ENCODE measurements around the gene MRPS26. TPM values are rescaled to one million over a fixed set of nuclear protein-coding genes. Genes with fewer than 3 reads are reported as not detected.

Gene MRPS26
- 10 to 100 TPM; 63.6 to 70.0 TPM for total RNA-seq

GRCh38 chr20:3045816-3046676 lies at the start of gene MRPS26:
Gene MRPS26, plus strand, starts transcription at chr20:3046052. Its CDS starts 17 bp downstream, at chr20:3046069.
- intact Hi-C loops (cut with micrococcal nuclease) = loop anchor here (5.0 kb wide), 1 partner anchor 71 kb away; no protein-coding TSS in a partner anchor

GRCh38 chr20:2998728-2999127 lies 47.1 kb upstream of the MRPS26 start:
- POLR2A ChIA-PET = interaction anchor here (0.6 kb wide), 1 partner anchor 13 kb away, joined by 3 read pairs; no protein-coding TSS in a partner anchor
- CTCF ChIA-PET = interaction anchor here (0.8 kb wide), 1 partner anchor 12 kb away, joined by 4 read pairs; no protein-coding TSS in a partner anchor
- no peak for TF ChIP-seq CTCF (IDR thresholded peaks at IDR 0.05)
- intact Hi-C loops (cut with micrococcal nuclease) = no loop called here
- no peak overlapping the region for H3K4me3 Mint-ChIP-seq
- H3K27ac Mint-ChIP-seq = no peak overlapping the region
- no peaks in the 10 kb centered on the region for H3K9me3 Mint-ChIP-seq
- no peak for DNase-seq
- H3K27me3 Mint-ChIP-seq = no peaks in the 10 kb centered on the region
- no peak for ATAC-seq
- peaks cover 25% of the 10 kb centered on the region for H3K36me3 Mint-ChIP-seq (ENCODE audit: low read depth)
- peaks cover 2% of the 10 kb centered on the region for H3K4me1 Mint-ChIP-seq (ENCODE audit: low read depth)

More at GRCh38 chr20:3045816-3046676, at the start of gene MRPS26:
- H3K4me1 Mint-ChIP-seq (ENCODE audit: low read depth) = peaks cover 20% of the 10 kb centered on the region
- POLR2A ChIA-PET = interaction anchor here (0.6 to 1.6 kb wide), 7 partner anchors 10 to 587 kb away, joined by 3 to 5 read pairs (median 3); no protein-coding TSS in a partner anchor
- peak within 1 kb of the TSS; percentile 78 for H3K27ac Mint-ChIP-seq
- H3K27me3 Mint-ChIP-seq = no peaks in the 10 kb centered on the region
- peak within 1 kb of the TSS; percentile 85 for H3K4me3 Mint-ChIP-seq
- CTCF ChIA-PET = interaction anchor here (0.8 to 0.9 kb wide), 2 partner anchors 8 to 181 kb away, joined by 3 read pairs; no protein-coding TSS in a partner anchor
- DNase-seq = peak; percentile 89
- peak; percentile 94 for ATAC-seq
- H3K9me3 Mint-ChIP-seq = no peaks in the 10 kb centered on the region
- peaks cover 33% of the 10 kb centered on the region for H3K36me3 Mint-ChIP-seq (ENCODE audit: low read depth)
- TF ChIP-seq CTCF (IDR thresholded peaks at IDR 0.05) = no peak

GRCh38 chr20:3000852-3001523 lies 44.9 kb upstream of the MRPS26 start:
- intact Hi-C loops (cut with micrococcal nuclease) = no loop called here
- DNase-seq = no peak
- peaks cover 2% of the 10 kb centered on the region for H3K4me1 Mint-ChIP-seq (ENCODE audit: low read depth)
- H3K4me3 Mint-ChIP-seq = no peak overlapping the region
- no peaks in the 10 kb centered on the region for H3K9me3 Mint-ChIP-seq
- no peak for ATAC-seq
- no peaks in the 10 kb centered on the region for H3K27me3 Mint-ChIP-seq
- H3K27ac Mint-ChIP-seq = no peak overlapping the region
- no peak for TF ChIP-seq CTCF (IDR thresholded peaks at IDR 0.05)
- ChIA-PET CTCF (interaction anchor here (1.2 kb wide), 1 partner anchor 17 kb away, joined by 3 read pairs; no protein-coding TSS in a partner anchor), POLR2A (interaction anchor here (0.6 kb wide), 2 partner anchors 64 to 149 kb away, joined by 3 to 5 read pairs; no protein-coding TSS in a partner anchor)
- H3K36me3 Mint-ChIP-seq (ENCODE audit: low read depth) = peaks cover 24% of the 10 kb centered on the region

GRCh38 chr20:3003416-3003815 lies 42.4 kb upstream of the MRPS26 start:
- no peaks in the 10 kb centered on the region for H3K9me3 Mint-ChIP-seq
- no peak for TF ChIP-seq CTCF (IDR thresholded peaks at IDR 0.05)
- ChIA-PET CTCF (no interaction called here), POLR2A (interaction anchor here (0.6 kb wide), 1 partner anchor 396 kb away, joined by 3 read pairs; no protein-coding TSS in a partner anchor)
- H3K27me3 Mint-ChIP-seq = no peaks in the 10 kb centered on the region
- no peaks in the 10 kb centered on the region for H3K4me1 Mint-ChIP-seq (ENCODE audit: low read depth)
- H3K27ac Mint-ChIP-seq = no peak overlapping the region
- intact Hi-C loops (cut with micrococcal nuclease) = no loop called here
- DNase-seq = no peak
- ATAC-seq = no peak
- no peak overlapping the region for H3K4me3 Mint-ChIP-seq
- peaks cover 27% of the 10 kb centered on the region for H3K36me3 Mint-ChIP-seq (ENCODE audit: low read depth)
